HL-60 (cell line): Measurements from ENCODE around the gene MREG.

Source experiments
- DNase-seq, 2 experiments: peaks; one replicate each; pipeline ENCODE4 v3.0.0-alpha.2; 2010 to 2020; ENCODE audit warnings: low read depth in 1 of 2, low spot score in 1 of 2
- H3K27ac ChIP-seq: fragments of 250-450 bp; sonication (Bioruptor Pico); replicated peaks from 2 replicates; pipeline ENCODE4 v1.5.1; 2020; ENCODE audit warnings: mild to moderate bottlenecking, moderate library complexity
- H3K27me3 ChIP-seq: fragments of 250-450 bp; sonication (Bioruptor Pico); 2 replicates; pipeline ENCODE4 v1.5.1; 2021; ENCODE audit warnings: mild to moderate bottlenecking, moderate library complexity; ENCODE audit not compliant: insufficient read depth, poor library complexity, severe bottlenecking
- H3K4me3 ChIP-seq: replicated peaks from 2 replicates; pipeline ENCODE4 v1.5.1; 2011; ENCODE audit warnings: mild to moderate bottlenecking, control low read depth, low read length; ENCODE audit not compliant: insufficient read depth
- GABPA ChIP-seq: IDR thresholded peaks from 2 replicates; pipeline ENCODE4 v1.6.1; 2012; ENCODE audit warnings: low read depth
- POLR2AphosphoS5 ChIP-seq: IDR thresholded peaks from 2 replicates; pipeline ENCODE4 v1.6.1; 2012; ENCODE audit warnings: low read depth
- SPI1 ChIP-seq: IDR thresholded peaks from 2 replicates; pipeline ENCODE4 v1.6.1; 2012; ENCODE audit warnings: low read depth, mild to moderate bottlenecking, borderline replicate concordance
- TF ChIP-seq, protein P1 (sequence below): IDR thresholded peaks from one replicate; pipeline ENCODE4 v1.5.1; 2011; ENCODE audit warnings: low read length, control low read depth, inconsistent platforms; ENCODE audit not compliant: insufficient read depth
- TF ChIP-seq, protein P2 (sequence below): IDR thresholded peaks from 2 replicates; pipeline ENCODE4 v1.6.1; 2012; ENCODE audit warnings: low read depth; ENCODE audit not compliant: insufficient replicate concordance

The MREG gene

DNA sequence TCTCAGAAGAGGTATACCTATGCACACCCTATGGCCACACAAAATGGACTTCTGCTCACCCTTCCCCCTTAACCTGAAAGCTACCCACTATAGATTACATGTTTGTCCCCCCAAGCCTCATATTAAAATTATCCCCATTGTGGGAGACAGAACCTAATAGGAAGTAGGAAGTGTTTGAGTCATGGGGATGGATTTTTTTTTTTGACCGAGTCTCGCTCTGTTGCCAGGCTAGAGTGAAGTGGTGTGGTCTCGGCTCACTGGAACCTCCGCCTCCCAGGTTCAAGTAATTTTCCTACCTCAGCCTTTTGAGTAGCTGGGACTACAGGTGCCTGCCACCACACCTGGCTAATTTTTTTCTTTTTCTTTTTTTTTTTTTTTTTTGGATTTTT is 98.6 kb downstream of the MREG start:
- Histone ChIP-seq H3K4me3 (no peak overlapping the region), H3K27me3 (peaks cover 2% of the 10 kb centered on the region), H3K27ac (no peak overlapping the region)
- DNase-seq, result no peak
- TF ChIP-seq GABPA, result no peak

DNA sequence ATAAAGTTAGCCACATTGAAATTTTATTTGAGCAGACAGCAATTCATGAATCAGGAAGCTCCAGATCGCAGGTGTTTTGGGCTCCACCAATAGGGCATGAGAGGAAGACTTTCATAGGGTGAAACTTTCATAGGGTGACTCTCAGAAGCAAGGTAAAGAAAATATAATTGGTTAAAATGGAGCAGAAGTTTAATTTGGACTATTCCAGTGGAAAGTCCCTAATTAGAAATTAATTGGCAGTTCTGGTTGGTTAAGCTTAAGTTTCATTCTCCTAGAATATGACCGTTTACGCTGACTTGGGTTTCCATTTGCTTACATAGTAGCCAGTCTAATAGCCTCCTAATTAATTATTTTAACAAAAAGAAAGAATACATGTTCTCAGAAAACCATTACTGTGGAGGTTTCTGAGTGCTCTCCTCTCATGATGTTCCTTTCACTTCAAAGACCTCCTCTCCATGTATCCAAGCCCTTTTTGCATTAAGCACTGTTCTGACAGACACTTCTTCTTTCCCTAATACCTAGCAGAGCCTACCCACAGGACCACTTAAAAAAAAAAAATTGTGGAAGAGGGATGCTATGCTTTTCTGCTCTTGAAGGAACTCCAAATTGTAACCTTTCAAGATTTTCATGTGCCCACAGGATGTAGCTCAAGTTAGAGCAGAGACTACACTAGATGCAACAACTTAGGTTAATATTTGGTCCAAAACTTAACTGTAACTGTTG is 99.1 kb downstream of the MREG start:
- no peak overlapping the region for H3K4me3 ChIP-seq
- TF ChIP-seq SPI1, result no peak
- no peak for TF ChIP-seq POLR2AphosphoS5
- TF ChIP-seq, protein P1, sequence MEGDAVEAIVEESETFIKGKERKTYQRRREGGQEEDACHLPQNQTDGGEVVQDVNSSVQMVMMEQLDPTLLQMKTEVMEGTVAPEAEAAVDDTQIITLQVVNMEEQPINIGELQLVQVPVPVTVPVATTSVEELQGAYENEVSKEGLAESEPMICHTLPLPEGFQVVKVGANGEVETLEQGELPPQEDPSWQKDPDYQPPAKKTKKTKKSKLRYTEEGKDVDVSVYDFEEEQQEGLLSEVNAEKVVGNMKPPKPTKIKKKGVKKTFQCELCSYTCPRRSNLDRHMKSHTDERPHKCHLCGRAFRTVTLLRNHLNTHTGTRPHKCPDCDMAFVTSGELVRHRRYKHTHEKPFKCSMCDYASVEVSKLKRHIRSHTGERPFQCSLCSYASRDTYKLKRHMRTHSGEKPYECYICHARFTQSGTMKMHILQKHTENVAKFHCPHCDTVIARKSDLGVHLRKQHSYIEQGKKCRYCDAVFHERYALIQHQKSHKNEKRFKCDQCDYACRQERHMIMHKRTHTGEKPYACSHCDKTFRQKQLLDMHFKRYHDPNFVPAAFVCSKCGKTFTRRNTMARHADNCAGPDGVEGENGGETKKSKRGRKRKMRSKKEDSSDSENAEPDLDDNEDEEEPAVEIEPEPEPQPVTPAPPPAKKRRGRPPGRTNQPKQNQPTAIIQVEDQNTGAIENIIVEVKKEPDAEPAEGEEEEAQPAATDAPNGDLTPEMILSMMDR, result no peak
- TF ChIP-seq GABPA, result no peak
- TF ChIP-seq, protein P2, sequence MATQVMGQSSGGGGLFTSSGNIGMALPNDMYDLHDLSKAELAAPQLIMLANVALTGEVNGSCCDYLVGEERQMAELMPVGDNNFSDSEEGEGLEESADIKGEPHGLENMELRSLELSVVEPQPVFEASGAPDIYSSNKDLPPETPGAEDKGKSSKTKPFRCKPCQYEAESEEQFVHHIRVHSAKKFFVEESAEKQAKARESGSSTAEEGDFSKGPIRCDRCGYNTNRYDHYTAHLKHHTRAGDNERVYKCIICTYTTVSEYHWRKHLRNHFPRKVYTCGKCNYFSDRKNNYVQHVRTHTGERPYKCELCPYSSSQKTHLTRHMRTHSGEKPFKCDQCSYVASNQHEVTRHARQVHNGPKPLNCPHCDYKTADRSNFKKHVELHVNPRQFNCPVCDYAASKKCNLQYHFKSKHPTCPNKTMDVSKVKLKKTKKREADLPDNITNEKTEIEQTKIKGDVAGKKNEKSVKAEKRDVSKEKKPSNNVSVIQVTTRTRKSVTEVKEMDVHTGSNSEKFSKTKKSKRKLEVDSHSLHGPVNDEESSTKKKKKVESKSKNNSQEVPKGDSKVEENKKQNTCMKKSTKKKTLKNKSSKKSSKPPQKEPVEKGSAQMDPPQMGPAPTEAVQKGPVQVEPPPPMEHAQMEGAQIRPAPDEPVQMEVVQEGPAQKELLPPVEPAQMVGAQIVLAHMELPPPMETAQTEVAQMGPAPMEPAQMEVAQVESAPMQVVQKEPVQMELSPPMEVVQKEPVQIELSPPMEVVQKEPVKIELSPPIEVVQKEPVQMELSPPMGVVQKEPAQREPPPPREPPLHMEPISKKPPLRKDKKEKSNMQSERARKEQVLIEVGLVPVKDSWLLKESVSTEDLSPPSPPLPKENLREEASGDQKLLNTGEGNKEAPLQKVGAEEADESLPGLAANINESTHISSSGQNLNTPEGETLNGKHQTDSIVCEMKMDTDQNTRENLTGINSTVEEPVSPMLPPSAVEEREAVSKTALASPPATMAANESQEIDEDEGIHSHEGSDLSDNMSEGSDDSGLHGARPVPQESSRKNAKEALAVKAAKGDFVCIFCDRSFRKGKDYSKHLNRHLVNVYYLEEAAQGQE, result no peak
- no peak for DNase-seq
- H3K27me3 ChIP-seq, result peaks cover 2% of the 10 kb centered on the region
- H3K27ac ChIP-seq, result no peak overlapping the region

DNA sequence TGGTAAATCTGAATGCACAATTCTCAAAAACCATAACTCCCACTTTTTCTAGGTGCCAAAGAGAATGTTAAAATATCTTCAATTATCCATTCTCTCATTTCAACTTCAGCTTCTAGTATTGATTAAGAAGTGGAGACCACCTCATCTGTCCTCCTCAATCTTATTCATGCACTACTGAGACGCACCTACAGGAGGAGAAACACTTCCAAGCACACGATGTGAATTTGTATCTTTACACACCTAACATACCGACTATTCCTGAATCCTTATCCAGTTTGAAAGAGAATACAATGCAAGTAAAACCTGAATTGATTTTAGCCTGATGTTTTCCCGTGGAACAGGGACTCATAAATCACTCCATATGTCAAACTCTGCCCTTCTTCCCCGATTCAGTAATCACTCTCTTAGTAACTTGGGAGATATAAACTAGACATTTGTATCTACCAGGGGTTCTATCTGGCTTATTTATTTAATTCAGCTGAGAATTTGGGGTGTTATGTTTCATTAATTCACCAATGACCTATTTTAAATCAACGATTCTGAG is 101.0 kb downstream of the MREG start:
- H3K27ac ChIP-seq, result no peak overlapping the region
- peaks cover 2% of the 10 kb centered on the region for H3K27me3 ChIP-seq
- no peak overlapping the region for H3K4me3 ChIP-seq
- TF ChIP-seq SPI1 (no peak), GABPA (no peak), POLR2AphosphoS5 (no peak)
- TF ChIP-seq, protein P2, result no peak
- TF ChIP-seq, protein P1, result no peak
- DNase-seq, result no peak

DNA sequence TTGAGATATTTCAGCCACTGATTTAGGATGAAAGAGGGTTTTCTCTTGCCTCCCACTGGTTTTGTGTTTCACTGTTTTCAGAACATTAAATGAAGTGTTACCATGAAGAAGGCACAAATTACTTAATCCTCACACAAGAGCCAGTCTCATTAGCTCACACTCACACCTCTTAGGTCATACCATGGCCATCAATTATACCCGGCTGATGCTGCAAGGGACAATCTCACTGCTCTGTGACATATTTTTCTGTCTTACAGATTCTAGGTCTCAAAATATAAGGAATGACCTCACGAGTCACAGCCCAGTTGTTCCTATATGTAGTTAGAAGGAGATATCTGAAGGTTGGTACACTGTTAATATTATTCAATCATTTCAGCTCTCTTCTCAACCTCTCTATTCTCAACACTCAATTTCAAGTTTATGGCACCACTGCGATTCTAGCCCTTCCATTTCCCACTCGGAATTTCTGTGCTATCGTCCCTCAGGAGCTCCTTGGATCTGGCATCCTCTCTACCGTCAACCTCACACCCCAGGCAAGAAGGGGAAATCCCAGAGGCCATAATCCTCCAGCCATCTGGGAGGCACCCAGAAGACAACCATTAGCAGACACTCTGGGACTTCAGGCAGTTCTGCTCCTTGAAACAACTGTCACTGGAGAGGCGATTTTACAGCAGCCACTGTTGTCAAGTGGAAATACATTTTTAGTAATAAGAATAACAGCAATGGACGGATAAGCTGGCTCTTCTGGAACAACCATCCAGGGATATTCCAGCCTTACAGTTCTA is 101.9 kb downstream of the MREG start:
- Histone ChIP-seq H3K27ac (no peak overlapping the region), H3K27me3 (peaks cover 2% of the 10 kb centered on the region), H3K4me3 (no peak overlapping the region)
- DNase-seq, result no peak
- no peak for TF ChIP-seq SPI1
- TF ChIP-seq, protein P2, result no peak
- TF ChIP-seq POLR2AphosphoS5, result no peak
- TF ChIP-seq, protein P1, result no peak
- TF ChIP-seq GABPA, result no peak
